ENCODE data around the gene MVB12B.

DNA sequence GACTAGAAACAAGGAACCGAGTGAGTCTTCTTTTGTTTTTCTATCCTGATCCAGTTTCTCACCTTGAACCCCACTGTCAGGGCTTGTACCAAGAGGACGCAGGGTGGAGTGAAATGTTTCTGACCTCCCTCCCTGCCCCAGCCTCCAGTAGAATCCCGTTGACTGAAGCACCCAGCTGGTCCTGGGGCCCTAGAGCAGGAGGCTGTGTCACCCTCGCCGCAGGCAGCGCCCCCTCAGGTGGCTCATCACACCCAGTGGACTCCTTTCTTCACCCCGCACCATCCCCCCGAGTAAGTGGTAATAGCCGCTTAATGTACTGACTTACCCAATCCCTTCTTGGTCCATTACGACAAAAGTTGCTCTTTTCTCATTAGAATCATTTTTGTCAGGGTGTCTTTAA, 53.8 kb downstream of the MVB12B start:
- no peak for TF ChIP-seq POLR2A (IDR thresholded peaks at IDR 0.05; ENCODE audit: insufficient read depth in 1 of 2, low read depth in 2 of 2, low read length in 2 of 2)
- TF ChIP-seq ZNF557 (CRISPR knock-in tag; IDR thresholded peaks at IDR 0.05), result no peak
